IPS-18c (cell line): Measurements from ENCODE around the gene TTBK2.
"Not testable (repeated sequence)": the region's sequence is repeated elsewhere in the genome, so short reads cannot be mapped to it uniquely, and the experiment has no call there.

Experiments
- H3K4me3 ChIP-seq: 2 replicates; pipeline ENCODE4 v1.7.0; 2013; ENCODE audit warnings: low read depth, mild to moderate bottlenecking, low read length, moderate library complexity; ENCODE audit not compliant: insufficient read depth
- H3K9me3 ChIP-seq: one replicate; pipeline ENCODE4 v1.6.1; 2013; ENCODE audit warnings: mild to moderate bottlenecking, low read length, moderate library complexity; ENCODE audit not compliant: control insufficient read depth, insufficient read depth

Gene TTBK2

GRCh38 chr15:42915654-42916315 lies 4.8 kb downstream of the TTBK2 start:
- no peaks in the 10 kb centered on the region for H3K9me3 ChIP-seq
- no peak overlapping the region for H3K4me3 ChIP-seq

- Histone ChIP-seq H3K9me3 (no peaks in the 10 kb centered on the region), H3K4me3 (no peak overlapping the region)
These were observed 5.7 kb downstream of the TTBK2 start for GRCh38 chr15:42914728-42915497.

- no peak overlapping the region for H3K4me3 ChIP-seq
- no peaks in the 10 kb centered on the region for H3K9me3 ChIP-seq
These were observed 9.5 kb downstream of the TTBK2 start for GRCh38 chr15:42911058-42911592.

GRCh38 chr15:42908538-42908937 lies 12.0 kb downstream of the TTBK2 start:
- Histone ChIP-seq H3K4me3 (no peak overlapping the region), H3K9me3 (no peaks in the 10 kb centered on the region)

- H3K9me3 ChIP-seq: no peaks in the 10 kb centered on the region
- H3K4me3 ChIP-seq: no peak overlapping the region
These were observed 16.9 kb downstream of the TTBK2 start for GRCh38 chr15:42903388-42904324.

- not testable (repeated sequence) for H3K9me3 ChIP-seq
These were observed 26.7 kb downstream of the TTBK2 start for GRCh38 chr15:42893911-42894310.

GRCh38 chr15:42891569-42891968 lies 29.0 kb downstream of the TTBK2 start:
- Histone ChIP-seq H3K4me3 (no peak overlapping the region), H3K9me3 (no peaks in the 10 kb centered on the region)

More at GRCh38 chr15:42893911-42894310, 26.7 kb downstream of the TTBK2 start:
- H3K4me3 ChIP-seq: not testable (repeated sequence)

GRCh38 chr15:42890161-42890913 lies 30.2 kb downstream of the TTBK2 start:
- H3K9me3 ChIP-seq: peaks cover 2% of the 10 kb centered on the region
- H3K4me3 ChIP-seq: no peak overlapping the region

GRCh38 chr15:42887384-42887783 lies 33.2 kb downstream of the TTBK2 start:
- not testable (repeated sequence) for H3K9me3 ChIP-seq

GRCh38 chr15:42880121-42880520 lies 40.5 kb downstream of the TTBK2 start:
- Histone ChIP-seq H3K9me3 (peaks cover 2% of the 10 kb centered on the region), H3K4me3 (no peak overlapping the region)

More at GRCh38 chr15:42887384-42887783, 33.2 kb downstream of the TTBK2 start:
- H3K4me3 ChIP-seq: not testable (repeated sequence)

GRCh38 chr15:42879443-42879842 lies 41.1 kb downstream of the TTBK2 start:
- Histone ChIP-seq H3K4me3 (no peak overlapping the region), H3K9me3 (peaks cover 2% of the 10 kb centered on the region)

GRCh38 chr15:42876224-42876623 lies 44.4 kb downstream of the TTBK2 start:
- Histone ChIP-seq H3K9me3 (no peaks in the 10 kb centered on the region), H3K4me3 (no peak overlapping the region)

GRCh38 chr15:42868683-42869082 lies 51.9 kb downstream of the TTBK2 start:
- H3K4me3 ChIP-seq: no peak overlapping the region
- H3K9me3 ChIP-seq: no peaks in the 10 kb centered on the region

- Histone ChIP-seq H3K9me3 (no peaks in the 10 kb centered on the region), H3K4me3 (no peak overlapping the region)
These were observed 56.9 kb downstream of the TTBK2 start for GRCh38 chr15:42863572-42864239.

- H3K9me3 ChIP-seq: no peaks in the 10 kb centered on the region
- no peak overlapping the region for H3K4me3 ChIP-seq
These were observed 61.4 kb downstream of the TTBK2 start for GRCh38 chr15:42858999-42859789.
